SK-N-SH (cell line): ENCODE measurements around the gene FAM107B. TPM values are rescaled to one million over a fixed set of nuclear protein-coding genes. Genes with fewer than 3 reads are reported as not detected.

Experiments
- CTCF ChIA-PET: fragments of 300-600, 350-600 bp; formaldehyde crosslinking; extraction: SDS; loops from one replicate; lab custom pipeline; 2021; lab: Yijun Ruan, JAX
- POLR2A ChIA-PET: fragments of 350-600 bp; sonication (Branson Sonifier 250); formaldehyde crosslinking; extraction: SDS; loops from one replicate; lab custom pipeline; 2020; ENCODE audit warnings: antibody characterized with exemption, inconsistent platforms; lab: Yijun Ruan, JAX
- DNase-seq: peaks from one replicate; pipeline ENCODE4 v3.0.0; 2012
- H2AFZ ChIP-seq: fragments of 200-600 bp; sonication (generic); 2 replicates; pipeline ENCODE4 v1.8.1; 2016; ENCODE audit warnings: antibody characterized with exemption, mild to moderate bottlenecking, low read depth
- H3F3A ChIP-seq: fragments of 200-600 bp; sonication (generic); replicated peaks from 2 replicates; pipeline ENCODE3; 2016; ENCODE audit warnings: antibody characterized with exemption, mild to moderate bottlenecking; ENCODE audit not compliant: insufficient read depth
- H3K27ac ChIP-seq, 2 experiments: fragments of 200-500 bp in 1 of 2; fragments of 200-600 bp in 1 of 2; sonication (Bioruptor generic) in 1 of 2; sonication (generic), shearing (Covaris generic) in 1 of 2; 2 replicates each; pipeline versions ENCODE4 v1.5.1 to v1.6.1; 2014 to 2016; ENCODE audit warnings: low read depth in 2 of 2, inconsistent platforms in 1 of 2, low read length in 1 of 2, mild to moderate bottlenecking in 1 of 2, mixed read lengths in 1 of 2
- H3K27me3 ChIP-seq: fragments of 200-600 bp; sonication (generic), shearing (Covaris generic); 2 replicates; pipeline ENCODE4 v1.6.1; 2016; ENCODE audit warnings: mixed run types; ENCODE audit not compliant: insufficient read depth
- H3K36me3 ChIP-seq, 2 experiments: fragments of 200-500 bp in 1 of 2; fragments of 200-600 bp in 1 of 2; sonication (Bioruptor generic) in 1 of 2; sonication (generic) in 1 of 2; replicated peaks in 1 of 2; 2 replicates each; pipeline versions ENCODE3 to v1.5.1; 2014 to 2016; ENCODE audit warnings: low read length in 1 of 2, mild to moderate bottlenecking in 1 of 2; ENCODE audit not compliant: insufficient read depth in 2 of 2, control insufficient read depth in 1 of 2
- H3K4me1 ChIP-seq, 2 experiments: fragments of 200-500 bp in 1 of 2; fragments of 200-600 bp in 1 of 2; sonication (Bioruptor generic) in 1 of 2; sonication (generic), shearing (Covaris generic) in 1 of 2; 2 replicates each; pipeline versions ENCODE4 v1.5.1 to v1.6.1; 2014 to 2016; ENCODE audit warnings: low read depth in 1 of 2, low read length in 1 of 2, mixed run types in 1 of 2; ENCODE audit not compliant: insufficient read depth in 2 of 2, control insufficient read depth in 1 of 2
- H3K4me2 ChIP-seq: fragments of 200-600 bp; sonication (generic), shearing (Covaris generic); 2 replicates; pipeline ENCODE4 v1.6.1; 2017; ENCODE audit warnings: mixed run types
- H3K4me3 ChIP-seq, 2 experiments: fragments of 200-500 bp in 1 of 2; fragments of 200-600 bp in 1 of 2; sonication (Bioruptor generic) in 1 of 2; sonication (generic), shearing (Covaris generic) in 1 of 2; 2 replicates each; pipeline versions ENCODE4 v1.5.1 to v1.8.1; 2014 to 2016; ENCODE audit warnings: low read depth in 2 of 2, inconsistent platforms in 1 of 2, low read length in 1 of 2, mild to moderate bottlenecking in 1 of 2, mixed read lengths in 1 of 2, moderate library complexity in 1 of 2
- H3K79me2 ChIP-seq: fragments of 200-600 bp; sonication (generic); 2 replicates; pipeline ENCODE4 v1.8.1; 2017; ENCODE audit warnings: mild to moderate bottlenecking; ENCODE audit not compliant: insufficient read depth
- H3K9ac ChIP-seq: fragments of 200-600 bp; sonication (generic); 2 replicates; pipeline ENCODE4 v1.6.1; 2017; ENCODE audit warnings: mixed run types
- H3K9me2 ChIP-seq: fragments of 200-600 bp; sonication (generic); 2 replicates; pipeline ENCODE4 v1.6.1; 2017; ENCODE audit warnings: mixed run types
- H3K9me3 ChIP-seq: fragments of 200-600 bp; sonication (generic); 2 replicates; pipeline ENCODE4 v1.6.1; 2017; ENCODE audit warnings: mixed run types, mild to moderate bottlenecking, moderate library complexity
- H4K20me1 ChIP-seq: fragments of 200-600 bp; sonication (generic); 2 replicates; pipeline ENCODE4 v1.6.1; 2017; ENCODE audit warnings: mild to moderate bottlenecking, mixed run types; ENCODE audit not compliant: insufficient read depth
- ELF1 ChIP-seq: IDR thresholded peaks from 2 replicates; pipeline ENCODE4 v1.4.0; 2012
- FOXJ3 ChIP-seq: sonication (generic); formaldehyde crosslinking; IDR thresholded peaks from 2 replicates; pipeline ENCODE4 v1.5.1; 2020; ENCODE audit warnings: mild to moderate bottlenecking, missing genetic modification reagents
- FOXM1 ChIP-seq: IDR thresholded peaks from 2 replicates; pipeline ENCODE4 v1.4.0; 2012; ENCODE audit warnings: low read depth, mild to moderate bottlenecking
- GABPA ChIP-seq: IDR thresholded peaks from 2 replicates; pipeline ENCODE4 v1.4.0; 2012; ENCODE audit warnings: low read depth, mild to moderate bottlenecking
- GATA2 ChIP-seq: sonication (generic); formaldehyde crosslinking; IDR thresholded peaks from 2 replicates; pipeline ENCODE4 v1.5.0; 2020; ENCODE audit warnings: mild to moderate bottlenecking, missing genetic modification reagents
- MEF2A ChIP-seq: IDR thresholded peaks from 2 replicates; pipeline ENCODE4 v1.4.0; 2012; ENCODE audit warnings: low read depth, borderline replicate concordance
- MXI1 ChIP-seq: IDR thresholded peaks from 2 replicates; pipeline ENCODE4 v1.6.1; 2012; ENCODE audit warnings: mild to moderate bottlenecking, low read depth, low read length, improper control_type of control experiment
- NRF1 ChIP-seq: IDR thresholded peaks from 2 replicates; pipeline ENCODE4 v1.6.1; 2012; ENCODE audit warnings: low read depth, mild to moderate bottlenecking, low read length
- RCOR1 ChIP-seq: fragments of 150-350 bp; IDR thresholded peaks from 2 replicates; pipeline ENCODE4 v1.6.1; 2017; ENCODE audit warnings: antibody characterized with exemption, low read length
- RFX5 ChIP-seq: IDR thresholded peaks from 2 replicates; pipeline ENCODE4 v1.6.1; 2012; ENCODE audit warnings: mild to moderate bottlenecking, improper control_type of control experiment, low read length
- RXRA ChIP-seq: IDR thresholded peaks from 2 replicates; pipeline ENCODE4 v1.4.0; 2012; ENCODE audit warnings: low read depth, mild to moderate bottlenecking, borderline replicate concordance
- SIN3A ChIP-seq: IDR thresholded peaks from 2 replicates; pipeline ENCODE4 v1.6.1; 2012; ENCODE audit warnings: low read depth, mild to moderate bottlenecking, low read length, moderate library complexity, borderline replicate concordance
- SMC3 ChIP-seq: IDR thresholded peaks from 2 replicates; pipeline ENCODE4 v1.6.1; 2012; ENCODE audit warnings: low read depth, low read length, improper control_type of control experiment
- TAF1 ChIP-seq: IDR thresholded peaks from 2 replicates; pipeline ENCODE4 v1.6.1; 2012; ENCODE audit warnings: low read depth, mild to moderate bottlenecking, low read length, moderate library complexity, borderline replicate concordance
- TEAD4 ChIP-seq: IDR thresholded peaks from 2 replicates; pipeline ENCODE4 v1.4.0; 2012; ENCODE audit warnings: mild to moderate bottlenecking, borderline replicate concordance; ENCODE audit not compliant: insufficient read depth
- USF2 ChIP-seq: fragments of 150-350 bp; IDR thresholded peaks from 2 replicates; pipeline ENCODE4 v1.6.1; 2017; ENCODE audit warnings: antibody characterized with exemption, low read length, low read depth, borderline replicate concordance
- WGBS: methylation state at CpG from one replicate; pipeline ENCODE4 v1.1.6; 2017; ENCODE audit warnings: low lambda C conversion rate; 5-methylcytosine and 5-hydroxymethylcytosine counted together
- polyA plus RNA-seq, 3 experiments: library from polyadenylated mRNA; depleted of rRNA; stranded (reverse); fragments of >200 nt; gene quantifications; 2 replicates each; pipeline ENCODE4 v1.2.3, GENCODE V29; 2012
- TF ChIP-seq, protein P1 (sequence below): IDR thresholded peaks from 2 replicates; pipeline ENCODE4 v1.4.0; 2012; ENCODE audit warnings: low read depth

FAM107B gene
- polyA plus RNA-seq, 1 of the 3 experiments (the other 2 are of a cell fraction) = 1.0 TPM

- DNase-seq = no peak
- TF ChIP-seq MXI1 (no peak), GABPA (no peak), RCOR1 (no peak), GATA2 (no peak), TEAD4 (no peak), FOXM1 (no peak), SIN3A (no peak), NRF1 (no peak), RFX5 (no peak)
- TF ChIP-seq, protein P1, sequence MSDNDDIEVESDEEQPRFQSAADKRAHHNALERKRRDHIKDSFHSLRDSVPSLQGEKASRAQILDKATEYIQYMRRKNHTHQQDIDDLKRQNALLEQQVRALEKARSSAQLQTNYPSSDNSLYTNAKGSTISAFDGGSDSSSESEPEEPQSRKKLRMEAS = no peak
- no peaks in the 10 kb centered on the region for H3F3A ChIP-seq
- H3K9me3 ChIP-seq = no peaks in the 10 kb centered on the region
- no peaks in the 10 kb centered on the region for H3K79me2 ChIP-seq
- H3K4me3 ChIP-seq = no peak overlapping the region
- no peaks in the 10 kb centered on the region for H3K36me3 ChIP-seq
- peaks cover 8 to 14% of the 10 kb centered on the region in 2 experiments; a peak in 3 of 4 replicates for H3K4me1 ChIP-seq
- ChIA-PET POLR2A (no interaction called here), CTCF (no interaction called here)
- H2AFZ ChIP-seq = no peak overlapping the region
- H3K4me2 ChIP-seq = no peak overlapping the region
- no peaks in the 10 kb centered on the region for H4K20me1 ChIP-seq
- no peak overlapping the region for H3K9ac ChIP-seq
- WGBS = 86% methylated on average over 5 of the region's 6 CpGs
- no peak overlapping the region for H3K27ac ChIP-seq
- H3K9me2 ChIP-seq = no peaks in the 10 kb centered on the region
- H3K27me3 ChIP-seq = no peaks in the 10 kb centered on the region
These were observed 187.8 kb downstream of the FAM107B start for GRCh38 chr10:14586901-14587300.

DNA sequence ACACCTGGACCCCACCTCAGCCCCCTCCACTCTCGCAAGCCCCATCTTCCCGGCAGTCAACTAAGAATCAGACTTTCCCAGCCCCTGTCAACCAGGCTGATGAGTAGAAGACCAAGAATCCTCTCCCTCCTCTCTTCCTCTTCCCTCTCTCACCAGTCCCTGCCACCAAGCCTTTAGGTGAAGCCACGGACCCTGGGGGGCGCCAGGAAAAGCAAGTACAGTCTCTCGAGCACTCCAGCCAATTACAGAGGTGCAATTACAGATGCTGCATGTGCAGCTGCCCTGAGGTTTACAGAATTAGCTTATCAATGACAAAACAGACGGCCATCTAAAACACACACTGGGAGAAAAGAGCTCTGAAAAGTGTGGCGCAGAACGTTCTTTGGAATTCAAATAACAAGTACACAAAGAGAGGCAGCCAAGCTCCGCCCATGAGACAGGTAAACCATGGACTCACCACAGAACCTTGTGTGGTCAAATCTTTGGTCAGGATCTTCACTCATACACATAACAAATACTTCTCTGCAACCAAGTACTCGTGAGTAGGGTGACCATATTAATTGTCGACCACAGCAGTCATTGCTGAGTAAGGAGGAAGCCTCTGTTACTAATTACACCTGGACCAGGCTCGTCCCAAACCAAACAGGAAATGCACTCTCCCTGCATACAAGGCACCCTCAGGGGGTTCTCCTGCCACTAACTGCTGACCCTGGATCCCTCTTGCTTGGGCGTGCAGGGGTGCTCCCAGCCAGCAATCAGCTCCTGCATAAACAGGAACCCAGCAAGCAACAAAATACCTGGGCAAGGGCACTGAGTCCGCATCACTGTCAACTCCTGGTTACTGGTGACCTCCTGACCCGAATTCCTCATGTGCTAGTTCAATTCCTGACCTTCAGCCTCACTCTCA is 189.2 kb downstream of the FAM107B start:
- H3K9ac ChIP-seq = no peak overlapping the region
- no peaks in the 10 kb centered on the region for H3K27me3 ChIP-seq
- H3K4me1 ChIP-seq = peaks cover 7 to 8% of the 10 kb centered on the region in 2 experiments; a peak in 2 of 4 replicates
- no peaks in the 10 kb centered on the region for H3F3A ChIP-seq
- CTCF ChIA-PET = interaction anchor here (1.0 kb wide), 1 partner anchor 10 kb away, joined by 3 read pairs; no protein-coding TSS in a partner anchor
- no peaks in the 10 kb centered on the region for H3K9me2 ChIP-seq
- 79% methylated on average over 15 of the region's 15 CpGs for WGBS
- POLR2A ChIA-PET = no interaction called here
- TF ChIP-seq USF2 (no peak), RCOR1 (no peak), RXRA (no peak), TAF1 (no peak), SMC3 (no peak), ELF1 (no peak), MEF2A (no peak), GABPA (no peak), FOXJ3 (CRISPR knock-in tag) (no peak)
- no peak overlapping the region for H3K27ac ChIP-seq
- no peaks in the 10 kb centered on the region for H3K36me3 ChIP-seq
- H3K4me2 ChIP-seq = no peak overlapping the region
- H4K20me1 ChIP-seq = no peaks in the 10 kb centered on the region
- no peak overlapping the region for H3K4me3 ChIP-seq
- H3K79me2 ChIP-seq = no peaks in the 10 kb centered on the region
- no peak for DNase-seq
- no peaks in the 10 kb centered on the region for H3K9me3 ChIP-seq
- no peak overlapping the region for H2AFZ ChIP-seq
